HEK293T (cell line): ENCODE measurements around the gene DEFB110.

Source experiments
- ARNT ChIP-seq: fragments of 450-650 bp; IDR thresholded peaks from 2 replicates; pipeline ENCODE4 v1.6.1; 2017; ENCODE audit warnings: mild to moderate bottlenecking
- BHLHE40 ChIP-seq: fragments of 450-650 bp; IDR thresholded peaks from 2 replicates; pipeline ENCODE4 v1.6.1; 2016; ENCODE audit warnings: mild to moderate bottlenecking, moderate library complexity, borderline replicate concordance
- ELF4 ChIP-seq: fragments of 450-650 bp; IDR thresholded peaks from 2 replicates; pipeline ENCODE4 v1.6.1; 2017; ENCODE audit warnings: antibody characterized with exemption
- FOXA1 ChIP-seq: fragments of 450-650 bp; IDR thresholded peaks from 2 replicates; pipeline ENCODE4 v1.6.1; 2016; ENCODE audit warnings: mild to moderate bottlenecking
- FOXK2 ChIP-seq: fragments of 450-650 bp; IDR thresholded peaks from 2 replicates; pipeline ENCODE4 v1.6.1; 2016; ENCODE audit warnings: mild to moderate bottlenecking
- FOXM1 ChIP-seq: fragments of 450-650 bp; IDR thresholded peaks from 2 replicates; pipeline ENCODE4 v1.6.1; 2017; ENCODE audit warnings: mild to moderate bottlenecking, borderline replicate concordance
- HDGF ChIP-seq: fragments of 450-650 bp; IDR thresholded peaks from 2 replicates; pipeline ENCODE4 v1.6.1; 2017; ENCODE audit warnings: antibody characterized with exemption, borderline replicate concordance
- L3MBTL2 ChIP-seq: fragments of 450-650 bp; conservative IDR thresholded peaks from 2 replicates; pipeline ENCODE4 v1.6.1; 2016; ENCODE audit warnings: mild to moderate bottlenecking
- NFRKB ChIP-seq: fragments of 450-650 bp; IDR thresholded peaks from 2 replicates; pipeline ENCODE4 v1.6.1; 2016; ENCODE audit warnings: mild to moderate bottlenecking, moderate library complexity
- PKNOX1 ChIP-seq: fragments of 450-650 bp; IDR thresholded peaks from 2 replicates; pipeline ENCODE4 v1.6.1; 2016
- SP1 ChIP-seq: fragments of 450-650 bp; IDR thresholded peaks from 2 replicates; pipeline ENCODE4 v1.6.1; 2017
- SUZ12 ChIP-seq: fragments of 450-650 bp; IDR thresholded peaks from 2 replicates; pipeline ENCODE4 v1.6.1; 2016; ENCODE audit warnings: mild to moderate bottlenecking
- TARDBP ChIP-seq: fragments of 450-650 bp; IDR thresholded peaks from 2 replicates; pipeline ENCODE4 v1.6.1; 2016
- ZNF384 ChIP-seq: fragments of 450-650 bp; IDR thresholded peaks from 2 replicates; pipeline ENCODE4 v1.6.1; 2016

- TF ChIP-seq SUZ12 (no peak), NFRKB (no peak), PKNOX1 (no peak), ZNF384 (no peak), ARNT (no peak), FOXA1 (no peak), L3MBTL2 (no peak), TARDBP (no peak), HDGF (no peak), SP1 (no peak), BHLHE40 (no peak), ELF4 (no peak), FOXK2 (no peak), FOXM1 (no peak)
These were observed 52.2 kb downstream of the DEFB110 start, which contains the start of gene DEFB113 for GRCh38 chr6:49969605-49970004.
